NCI-H460 (cell line): Measurements from ENCODE around the gene ADGRG3. TPM values are rescaled to one million over a fixed set of nuclear protein-coding genes. Genes with fewer than 3 reads are reported as not detected.
A peak's percentile ranks its signal among the peaks of the same experiment; 100 is the strongest.

Experiments
- DNase-seq: peaks from one replicate; pipeline ENCODE4 v3.0.0-alpha.2; 2016; ENCODE audit warnings: low read depth; ENCODE audit errors: extremely low read depth
- total RNA-seq: library from RNA; depleted of rRNA; stranded (reverse); fragments of >200 nt; shearing (Covaris generic); gene quantifications from 2 replicates; pipeline ENCODE4 v1.2.3, GENCODE V29; 2014

Gene ADGRG3
- total RNA-seq, 1 experiment from 2014 or later, result 8.8 TPM

DNA sequence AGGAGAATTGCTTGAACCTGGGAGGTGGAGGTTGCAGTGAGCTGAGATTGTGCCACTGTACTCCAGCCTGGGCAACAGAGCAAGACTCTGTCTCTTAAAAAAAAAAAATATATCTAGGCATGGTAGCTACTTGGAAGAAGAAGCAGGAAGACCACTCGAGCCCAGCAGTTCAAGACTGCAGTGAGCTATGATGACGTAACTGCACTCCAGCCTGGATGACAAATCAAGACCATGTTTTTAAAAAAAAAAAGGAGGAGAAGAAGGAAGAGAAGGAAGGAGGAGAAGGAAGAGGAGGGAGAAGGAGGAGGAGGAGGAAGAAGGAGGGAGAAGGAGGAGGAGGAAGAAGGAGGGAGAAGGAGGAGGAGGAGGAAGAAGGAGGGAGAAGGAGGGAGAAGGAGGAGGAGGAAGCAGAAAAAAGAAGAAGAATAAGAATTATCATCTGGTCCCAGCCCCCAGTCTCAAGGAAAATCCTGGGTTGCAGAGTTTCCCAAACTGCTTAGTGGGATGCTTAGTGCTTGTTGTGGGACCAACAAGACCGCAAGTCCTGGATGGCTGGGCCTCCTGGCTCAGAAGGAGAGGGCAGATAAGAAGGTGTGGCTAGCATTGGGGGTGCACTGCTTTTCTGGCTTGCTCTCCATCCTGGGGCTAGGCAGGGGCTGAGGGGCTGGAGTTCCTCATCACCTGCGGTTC is 22.8 kb downstream of the ADGRG3 start:
- no peak for DNase-seq

DNA sequence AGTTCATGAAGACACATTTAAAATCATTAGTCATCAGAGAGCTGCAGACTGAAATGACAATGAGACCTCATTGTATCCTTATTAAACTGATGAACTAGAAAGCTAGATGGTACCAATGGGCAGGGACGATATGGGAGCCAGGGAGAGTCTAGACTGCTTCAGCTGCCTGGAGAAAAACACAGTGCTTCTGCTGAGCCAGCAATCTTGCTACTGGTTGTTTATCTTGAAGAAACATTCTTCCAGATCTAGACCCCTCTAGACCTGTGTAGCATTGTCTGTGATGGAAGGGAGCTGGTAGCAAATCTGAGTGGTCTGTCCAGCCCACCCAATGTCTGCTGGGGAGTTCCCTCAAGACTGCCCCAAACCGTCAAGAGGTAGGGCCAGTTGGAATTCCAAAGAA is 24.5 kb downstream of the ADGRG3 start:
- no peak for DNase-seq

DNA sequence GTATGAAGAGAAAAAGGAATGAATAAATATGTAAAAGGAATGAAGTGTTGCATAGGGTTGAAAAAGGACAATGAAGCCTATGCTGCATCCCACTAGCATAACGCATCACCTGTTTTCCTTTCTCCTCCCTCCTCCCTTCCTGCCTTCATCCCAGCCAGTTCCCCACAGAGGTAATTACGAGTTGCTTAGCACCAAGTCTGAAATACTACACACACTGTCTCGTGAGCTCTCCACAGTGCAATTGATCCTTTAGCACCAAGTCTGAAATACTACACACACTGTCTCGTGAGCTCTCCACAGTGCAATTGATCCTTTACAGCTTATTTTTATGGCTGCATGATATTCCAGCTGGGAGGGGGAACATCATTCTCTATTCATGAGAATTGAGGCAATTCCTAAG is 25.4 kb downstream of the ADGRG3 start:
- DNase-seq, result no peak

GRCh38 chr16:57694231-57694724 is 26.2 kb downstream of the ADGRG3 start:
- no peak for DNase-seq

DNA sequence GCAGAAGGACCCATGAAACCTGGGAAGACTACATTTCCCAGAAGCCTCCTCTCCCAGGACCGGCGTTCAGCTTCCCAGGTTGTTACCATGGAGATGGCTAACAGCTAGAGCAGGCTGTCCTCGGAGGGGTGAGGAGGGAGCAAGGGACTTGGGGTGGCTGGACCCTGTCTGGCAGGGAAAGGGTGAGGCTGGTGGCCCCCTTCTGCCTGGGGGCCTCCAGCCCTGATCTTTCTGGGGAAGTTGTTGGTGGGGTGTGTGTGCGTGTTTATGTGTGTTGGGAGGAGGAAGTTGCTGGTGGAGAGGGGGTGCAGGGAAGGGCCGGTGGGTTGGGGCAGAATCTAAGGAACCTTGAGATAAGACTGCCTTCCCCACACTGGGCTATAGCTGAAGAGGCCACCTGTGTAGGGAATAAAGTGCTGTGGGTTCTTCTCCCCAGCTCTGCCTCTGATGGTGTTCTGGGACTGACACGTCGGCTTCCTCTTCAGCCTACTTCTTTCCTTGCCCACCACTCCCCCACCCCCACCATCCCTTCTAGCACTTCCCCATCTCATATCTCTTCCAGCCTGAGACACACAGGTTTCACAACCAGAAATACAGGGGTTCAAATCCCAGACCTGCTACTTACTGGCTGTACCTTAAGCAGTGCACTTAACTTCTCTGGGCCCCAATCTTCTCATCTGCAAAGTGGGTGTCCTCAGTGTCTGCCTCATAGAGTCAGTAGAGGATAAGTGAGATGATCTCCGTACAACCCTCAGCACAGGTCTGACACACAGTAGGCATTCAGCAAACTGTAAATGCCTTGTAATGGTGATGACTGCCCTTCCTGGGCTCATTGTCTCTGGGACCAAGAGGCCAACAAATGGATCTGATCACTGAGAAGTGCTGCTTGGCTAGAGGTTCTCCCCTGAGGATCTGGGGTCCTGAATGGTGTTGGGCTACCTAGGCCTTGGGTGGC is 26.9 kb downstream of the ADGRG3 start, which contains the start of gene DRC7:
TSS of gene DRC7 (plus strand) at position 82 of the 955 bp plus-strand sequence. CDS start 3,144 bp downstream, outside the sequence.
- peak; percentile 26 for DNase-seq

- DNase-seq, result no peak
Measured at GRCh38 chr16:57695680-57696069, 27.6 kb downstream of the ADGRG3 start.

DNA sequence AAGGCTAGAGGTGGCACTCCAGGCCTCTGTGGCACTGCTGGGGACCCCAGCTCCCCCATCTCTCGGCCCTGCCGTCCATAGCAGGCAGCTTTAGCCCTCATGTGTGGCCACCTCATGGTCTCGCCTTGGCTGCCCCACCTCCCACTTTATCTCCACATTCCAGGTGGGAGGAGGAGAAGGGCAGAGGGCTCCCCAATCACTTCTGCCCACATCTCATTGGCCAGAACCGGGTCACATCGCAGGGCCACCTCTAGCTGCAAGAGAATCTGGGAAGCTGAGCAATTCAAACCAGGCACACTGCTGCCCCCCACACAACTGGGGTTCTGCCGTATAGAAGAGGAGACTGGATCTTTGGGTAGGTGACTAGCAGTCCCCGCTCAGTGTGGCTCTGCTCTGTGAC is 28.1 kb downstream of the ADGRG3 start:
- DNase-seq, result no peak

GRCh38 chr16:57697896-57698537 is 29.9 kb downstream of the ADGRG3 start:
- DNase-seq, result no peak

- no peak for DNase-seq
Measured at GRCh38 chr16:57698812-57699405, 30.8 kb downstream of the ADGRG3 start.

GRCh38 chr16:57699481-57699880 is 31.4 kb downstream of the ADGRG3 start:
- DNase-seq, result no peak

DNA sequence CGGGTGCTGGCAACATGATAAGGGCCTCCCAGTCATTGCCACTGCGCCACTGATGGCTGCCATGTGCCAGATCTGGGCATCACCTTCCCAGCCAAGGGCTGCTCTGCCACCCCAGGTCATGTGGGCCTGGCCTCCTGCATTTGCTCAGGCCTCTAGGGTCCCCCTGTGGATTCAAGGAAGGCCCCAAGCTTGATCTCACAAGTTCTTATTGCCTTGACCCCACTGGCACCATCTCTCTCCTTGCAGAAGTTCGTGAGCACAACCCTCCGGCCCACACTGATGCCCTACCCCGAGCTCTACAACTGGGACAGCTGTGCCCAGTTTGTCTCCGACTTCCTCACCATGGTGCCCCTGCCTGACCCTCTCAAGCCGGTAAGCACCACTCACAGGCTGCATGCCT is 31.8 kb downstream of the ADGRG3 start:
- no peak for DNase-seq

DNA sequence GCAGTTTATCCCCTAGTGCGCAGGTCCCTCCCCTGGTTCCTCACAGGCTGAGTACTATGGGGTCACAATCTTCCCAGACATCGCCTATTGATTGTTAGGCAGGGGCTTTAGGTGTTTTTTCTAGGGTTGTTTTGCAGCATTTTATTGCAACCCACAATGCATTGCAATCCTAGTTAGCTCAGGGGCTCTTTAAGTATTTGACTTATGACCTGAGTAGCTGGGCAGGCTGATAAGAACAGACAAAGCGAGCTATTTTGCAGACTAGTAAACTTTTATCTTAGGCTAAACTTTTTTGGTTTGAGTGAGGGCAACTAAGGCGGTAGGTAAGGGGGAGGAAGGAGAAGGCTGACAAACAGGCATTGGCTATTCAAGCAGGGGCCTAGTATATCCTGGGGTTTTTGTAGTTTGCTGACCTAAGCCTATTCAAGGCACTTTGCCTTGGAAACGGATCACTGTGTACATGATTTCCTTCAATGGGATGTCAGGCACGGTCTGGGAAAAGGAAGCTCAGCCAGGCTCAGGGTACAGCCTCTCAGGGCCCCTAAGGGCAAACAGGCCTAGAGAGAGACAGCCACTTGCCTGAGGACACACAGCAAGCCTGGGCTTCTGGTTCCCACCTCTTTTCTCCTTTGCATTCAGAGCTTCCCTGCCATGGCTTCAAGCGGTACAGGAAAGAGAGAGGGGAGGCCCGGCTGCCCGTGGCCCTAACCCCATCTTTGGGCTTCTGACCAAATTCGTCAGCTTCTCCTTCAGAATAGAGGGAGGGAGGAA is 32.9 kb downstream of the ADGRG3 start:
- no peak for DNase-seq

GRCh38 chr16:57701759-57702371 is 33.8 kb downstream of the ADGRG3 start:
- no peak for DNase-seq

DNA sequence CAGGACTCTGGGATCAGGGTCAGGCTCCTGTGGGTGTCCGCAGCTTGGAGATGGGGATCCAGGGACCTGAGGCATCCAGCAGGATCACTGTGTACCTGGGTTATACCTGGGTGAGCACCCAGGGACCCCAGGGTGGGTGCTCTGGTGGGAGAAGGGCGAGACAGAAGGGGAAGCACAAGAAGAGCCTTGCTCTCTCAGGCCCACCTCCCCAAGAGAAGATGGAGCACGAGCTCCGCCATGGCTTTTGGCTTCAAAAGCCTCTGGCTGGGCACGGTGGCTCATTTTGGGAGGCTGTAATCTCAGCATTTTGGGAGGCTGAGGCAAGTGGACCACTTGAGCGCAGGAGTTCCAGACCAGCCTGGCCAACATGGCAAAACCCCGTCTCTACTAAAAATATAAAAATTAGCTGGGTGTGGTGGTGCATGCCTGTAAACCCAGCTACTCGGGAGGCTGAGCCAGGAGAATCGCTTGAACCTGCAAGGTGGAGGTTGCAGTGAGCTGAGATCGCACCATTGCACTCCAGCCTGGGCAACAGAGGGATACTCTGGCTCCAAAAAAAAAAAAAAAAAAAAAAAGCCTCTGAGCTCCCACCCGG is 35.4 kb downstream of the ADGRG3 start:
- no peak for DNase-seq

- DNase-seq, result no peak
Measured at GRCh38 chr16:57704011-57704904, 36.2 kb downstream of the ADGRG3 start.

DNA sequence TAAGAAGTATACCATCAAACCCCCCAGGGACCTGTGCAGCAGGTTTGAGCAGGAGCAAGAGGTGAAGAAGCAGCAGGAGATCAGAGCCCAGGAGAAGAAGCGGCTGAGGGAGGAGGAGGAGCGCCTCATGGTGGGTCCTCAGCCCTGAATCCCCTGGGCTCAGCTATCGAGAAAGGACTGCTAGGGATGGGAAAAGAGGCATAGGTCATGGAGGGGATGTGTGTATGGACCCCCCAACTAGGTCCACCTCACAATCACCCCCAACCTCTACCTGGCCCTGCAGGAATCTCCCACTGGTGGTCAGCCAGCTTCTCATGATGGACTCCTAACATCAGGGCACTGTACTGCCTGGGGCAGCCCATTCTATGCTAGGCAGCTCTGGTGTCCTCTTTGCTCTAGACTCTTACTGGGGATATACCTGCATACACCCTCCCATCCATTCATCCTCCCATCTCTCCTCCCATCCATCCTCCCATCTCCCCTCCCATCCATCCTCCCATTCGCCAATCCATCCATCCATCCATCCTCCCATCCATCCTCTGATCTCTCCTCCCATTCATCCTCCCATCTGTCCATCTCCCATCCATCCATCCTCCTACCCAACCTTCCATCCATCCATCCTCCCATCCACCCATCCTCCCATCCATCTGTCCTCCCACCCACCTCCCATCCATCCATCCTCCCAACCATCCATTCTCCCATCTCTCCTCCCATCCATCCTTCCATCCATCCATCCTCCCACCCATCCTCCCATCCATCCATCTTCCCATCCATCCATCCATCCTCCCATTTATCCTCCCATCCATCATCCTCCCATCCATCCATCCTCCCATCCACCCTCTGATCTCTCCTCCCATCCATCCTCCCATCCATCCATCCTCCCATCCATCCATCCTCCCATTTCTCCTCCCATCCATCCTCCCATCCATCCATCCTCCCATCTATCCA is 37.1 kb downstream of the ADGRG3 start:
- DNase-seq, result no peak

GRCh38 chr16:57706717-57707116 is 38.6 kb downstream of the ADGRG3 start:
- DNase-seq, result no peak
